Measurements from ENCODE around the gene FAM120C.

Gene FAM120C, protein sequence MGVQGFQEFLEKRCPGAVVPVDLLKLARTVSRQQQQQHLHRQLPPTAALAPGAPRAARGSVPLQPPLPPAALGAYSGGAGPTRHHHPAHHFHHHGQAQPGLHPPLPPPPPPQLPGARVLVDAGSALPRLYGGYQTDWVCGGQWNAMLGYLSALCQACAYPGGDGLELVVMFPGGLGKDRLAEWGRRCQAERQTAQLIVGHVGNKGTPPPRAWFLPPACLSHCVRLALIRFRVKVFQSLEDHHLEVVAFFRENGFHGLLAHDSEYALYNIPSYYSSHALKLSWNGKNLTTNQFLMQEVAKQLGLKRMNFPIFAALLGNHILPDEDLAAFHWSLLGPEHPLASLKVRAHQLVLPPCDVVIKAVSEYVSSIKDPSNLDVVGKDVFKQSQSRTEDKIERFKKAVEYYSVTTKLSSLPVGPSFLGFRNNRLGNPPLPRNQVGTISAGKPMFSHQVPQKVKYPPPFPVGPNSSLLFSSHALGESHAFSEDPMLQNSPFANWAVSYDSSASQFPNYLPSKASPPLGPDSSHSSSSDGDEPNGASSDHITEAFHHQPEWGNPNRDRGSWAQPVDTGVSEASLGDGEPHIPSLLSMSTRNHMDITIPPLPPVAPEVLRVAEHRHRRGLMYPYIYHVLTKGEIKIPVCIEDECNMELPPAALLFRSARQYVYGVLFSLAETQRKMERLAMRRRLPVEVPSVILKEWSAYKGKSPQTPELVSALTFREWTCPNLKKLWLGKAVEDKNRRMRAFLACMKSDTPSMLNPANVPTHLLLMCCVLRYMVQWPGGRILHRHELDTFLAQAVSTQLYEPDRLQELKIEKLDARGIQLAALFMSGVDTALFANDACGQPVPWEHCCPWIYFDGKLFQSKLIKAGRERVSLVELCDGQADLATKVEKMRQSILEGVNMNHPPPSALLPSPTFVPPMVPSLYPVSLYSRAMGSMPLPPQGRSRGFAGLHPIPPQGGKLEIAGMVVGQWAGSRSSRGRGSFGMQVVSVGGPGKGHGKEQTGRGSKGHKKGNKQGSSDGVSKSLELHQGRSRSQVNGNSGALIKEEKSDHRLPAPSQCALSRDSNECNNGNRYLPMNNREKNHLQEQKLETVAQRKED

DNA sequence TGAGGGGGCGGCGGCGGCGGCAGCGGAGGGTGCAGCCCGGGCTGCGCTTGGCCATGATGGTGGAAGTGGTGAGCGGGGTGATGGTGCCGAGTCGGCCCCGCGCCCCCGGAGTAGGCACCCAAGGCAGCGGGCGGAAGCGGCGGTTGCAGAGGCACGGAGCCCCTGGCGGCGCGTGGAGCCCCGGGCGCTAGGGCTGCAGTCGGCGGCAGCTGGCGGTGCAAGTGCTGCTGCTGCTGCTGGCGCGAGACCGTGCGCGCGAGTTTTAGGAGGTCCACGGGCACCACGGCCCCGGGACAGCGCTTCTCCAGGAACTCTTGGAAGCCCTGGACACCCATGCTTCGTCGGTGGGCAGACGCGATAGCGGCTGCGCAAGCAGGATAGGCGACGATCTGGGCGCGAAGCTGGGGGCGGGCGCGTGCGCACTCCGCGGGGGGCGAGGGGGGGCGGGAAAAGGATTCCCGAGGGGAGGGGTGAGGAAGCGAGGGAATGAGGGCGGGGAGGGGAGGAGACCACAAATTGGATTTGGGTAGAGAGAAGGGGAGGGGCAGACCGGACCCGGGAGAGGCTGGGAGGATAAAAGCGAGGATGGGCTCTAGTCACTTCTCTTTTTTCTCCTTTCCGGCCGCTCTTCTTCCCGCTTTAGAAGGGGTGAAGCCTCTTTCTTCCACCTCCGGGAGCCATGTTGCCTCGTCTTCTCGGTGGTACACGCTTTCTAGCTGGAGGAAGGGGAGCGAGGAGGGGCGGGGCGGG is at the start of gene FAM120C:
FAM120C (minus strand) TSS at position 391 of the 750 bp plus-strand sequence; CDS start at position 335, 56 bp downstream.
- DNase-seq (ENCODE audit: low spot score), result peak; percentile 69

DNA sequence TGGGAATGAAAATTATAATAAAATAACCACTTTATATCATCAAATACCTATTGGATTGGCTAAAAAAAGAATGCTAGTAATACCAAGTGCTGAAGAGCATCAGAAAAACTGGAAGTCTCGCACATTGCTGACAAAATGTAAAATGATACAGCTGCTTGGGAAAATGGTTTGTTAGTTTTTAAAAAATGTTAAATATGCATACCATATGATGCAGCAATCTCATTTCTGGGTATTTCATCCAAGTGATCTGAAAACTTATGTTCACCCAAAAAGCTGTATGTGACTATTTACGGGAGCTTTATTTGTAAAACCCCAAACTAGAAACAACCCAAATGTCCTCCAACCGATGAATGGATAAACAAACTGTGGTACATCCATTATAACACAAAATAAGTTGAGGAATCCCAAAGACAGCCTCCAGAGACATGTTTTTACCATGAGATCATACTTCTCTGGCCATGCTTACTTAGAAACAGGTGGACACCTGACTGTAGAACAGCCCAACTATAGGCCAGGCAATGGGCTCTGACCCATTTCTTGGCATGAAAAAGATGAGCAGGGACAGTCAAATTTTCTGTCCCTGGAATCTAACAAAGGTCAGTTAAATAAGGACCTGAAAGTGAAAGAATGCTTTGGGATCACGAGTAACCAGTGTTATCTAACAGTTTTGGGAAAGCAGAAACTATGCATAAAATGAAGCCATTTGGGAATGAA is 47.5 kb upstream of the FAM120C start:
- DNase-seq (ENCODE audit: low spot score), result no peak

DNA sequence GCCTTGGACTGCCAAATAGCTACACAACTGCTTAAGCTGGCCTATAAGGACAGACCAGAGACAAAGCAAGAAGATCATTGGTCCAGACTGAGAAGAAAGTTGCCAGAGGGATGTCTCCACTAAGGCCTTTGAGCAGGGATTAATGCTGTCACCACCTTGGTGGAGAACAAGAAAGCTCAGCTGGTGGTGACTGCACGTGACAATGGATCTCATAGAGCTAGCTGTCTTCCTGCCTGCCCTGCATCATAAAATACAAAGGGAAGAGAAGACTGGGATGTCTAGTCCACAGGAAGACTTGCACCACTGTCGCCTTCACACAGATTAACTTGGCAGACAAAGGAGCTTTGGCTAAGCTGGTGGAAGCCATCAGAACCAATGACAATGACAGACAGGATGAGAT is 40.5 kb upstream of the FAM120C start:
- no peak for DNase-seq (ENCODE audit: low spot score)

DNA sequence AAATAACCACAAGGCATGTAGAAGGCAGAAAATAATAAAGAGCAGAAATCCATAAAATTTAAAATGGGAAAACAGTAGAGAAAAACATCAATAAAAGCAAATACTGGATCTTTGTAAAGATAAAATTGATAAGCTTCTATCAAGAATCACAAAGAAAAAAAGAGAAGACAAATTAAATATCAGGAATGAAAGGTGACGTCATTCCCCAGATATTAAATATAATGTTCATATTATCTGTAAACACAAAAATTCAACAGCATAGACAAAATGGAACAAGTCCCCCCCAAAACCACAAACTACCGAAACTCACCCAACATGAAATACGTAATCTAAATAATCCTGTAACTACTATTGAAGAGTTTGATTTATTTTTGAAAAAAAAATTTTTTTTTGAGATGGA is 30.5 kb upstream of the FAM120C start:
- DNase-seq (ENCODE audit: low spot score), result no peak

DNA sequence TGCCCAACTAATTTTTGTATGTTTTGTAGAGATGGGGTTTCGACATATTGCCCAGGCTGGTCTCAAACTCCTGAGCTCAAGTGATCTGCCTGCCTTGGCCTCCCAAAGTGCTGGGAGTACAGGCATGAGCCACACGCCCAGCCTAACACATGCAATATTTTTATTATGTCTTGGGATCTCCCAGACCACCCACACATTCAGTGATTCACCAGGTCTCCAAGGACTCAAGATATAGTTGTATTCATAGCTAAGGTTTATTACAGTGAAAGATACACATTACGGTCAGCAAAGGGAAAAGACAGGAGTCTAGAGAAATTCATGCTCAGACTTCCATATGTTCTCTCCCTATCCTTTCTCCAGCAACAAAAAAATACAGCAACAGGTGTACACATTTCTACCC is 25.5 kb upstream of the FAM120C start:
- DNase-seq (ENCODE audit: low spot score), result no peak

DNA sequence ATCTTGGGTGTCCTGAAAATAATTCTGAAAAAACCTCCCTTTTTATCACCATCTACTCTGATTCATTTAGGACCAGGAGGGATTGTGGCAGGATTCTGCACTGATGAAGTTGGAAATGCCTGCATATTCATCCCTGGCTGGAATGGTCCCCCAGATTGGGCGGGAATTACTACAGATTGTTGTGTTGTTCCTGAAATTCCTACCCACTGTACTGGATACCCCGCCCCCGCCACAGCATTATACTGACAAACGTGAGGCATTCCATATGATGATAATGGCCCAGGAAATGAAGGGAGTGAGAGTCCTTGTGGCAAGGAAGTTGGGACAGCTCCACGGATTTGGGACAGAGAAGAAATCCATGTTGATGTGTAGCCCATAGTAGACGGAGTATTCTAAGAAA is 15.2 kb upstream of the FAM120C start:
- no peak for DNase-seq (ENCODE audit: low spot score)

DNA sequence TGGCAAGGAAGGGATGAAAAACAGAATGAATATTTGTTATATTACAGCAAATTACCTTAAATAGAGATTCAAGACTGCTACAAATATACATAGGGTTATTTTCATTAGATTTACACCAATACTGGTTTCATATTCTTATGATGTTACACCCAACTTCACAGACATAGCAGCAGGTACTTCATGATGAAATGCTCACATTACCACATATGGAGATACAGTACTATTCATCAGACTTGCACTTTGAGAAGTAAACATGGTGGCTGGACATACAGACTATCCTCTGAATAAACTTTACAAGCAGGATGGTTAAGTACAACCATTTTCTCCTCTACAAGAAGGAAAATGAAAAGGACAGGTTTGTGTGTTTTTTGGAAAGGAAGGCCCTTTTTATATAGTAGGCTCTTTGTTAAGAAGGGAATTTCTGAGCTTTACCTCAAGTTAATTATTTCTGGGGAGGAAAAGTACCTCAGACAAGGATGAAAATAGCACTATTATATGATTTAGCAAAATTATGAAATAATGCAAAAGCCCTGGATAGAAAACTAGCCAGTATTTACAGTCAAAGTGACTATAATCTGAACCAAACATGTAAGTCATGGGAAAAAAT is 12.0 kb upstream of the FAM120C start:
- no peak for DNase-seq (ENCODE audit: low spot score)

DNA sequence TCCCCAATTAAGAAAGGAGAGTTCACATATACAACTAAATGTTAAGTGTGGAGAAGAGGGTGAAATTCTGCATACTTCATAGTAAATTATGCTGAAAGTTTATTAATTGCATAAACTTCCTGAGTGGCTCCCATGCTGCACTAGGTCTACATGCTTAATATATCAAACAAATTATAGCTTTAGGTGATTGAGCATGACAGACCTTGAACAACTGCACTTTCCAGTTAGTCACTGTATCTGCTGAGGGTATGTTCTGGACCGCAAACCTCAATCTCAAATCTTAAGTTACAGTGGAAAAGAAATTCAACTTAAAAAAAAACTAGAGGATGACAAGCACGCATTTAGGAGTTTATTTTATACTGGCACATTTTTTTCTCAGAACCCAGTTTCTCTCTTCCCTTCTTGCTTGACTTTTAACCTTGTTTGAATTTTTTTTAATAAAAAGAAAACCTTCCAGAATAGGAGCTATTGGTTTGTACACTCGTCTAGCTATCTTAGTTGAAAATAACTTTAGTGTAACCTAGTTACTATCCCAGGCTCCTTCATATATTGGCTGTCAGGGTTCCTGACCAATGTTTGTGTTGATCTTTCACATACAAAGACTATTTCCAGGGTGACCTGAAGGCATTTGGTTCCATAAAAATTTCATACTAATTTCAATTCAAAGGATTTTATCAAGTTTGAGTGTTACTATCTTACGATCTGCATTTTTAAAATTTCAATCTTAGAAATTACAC is 10.2 kb upstream of the FAM120C start:
- DNase-seq (ENCODE audit: low spot score), result no peak

DNA sequence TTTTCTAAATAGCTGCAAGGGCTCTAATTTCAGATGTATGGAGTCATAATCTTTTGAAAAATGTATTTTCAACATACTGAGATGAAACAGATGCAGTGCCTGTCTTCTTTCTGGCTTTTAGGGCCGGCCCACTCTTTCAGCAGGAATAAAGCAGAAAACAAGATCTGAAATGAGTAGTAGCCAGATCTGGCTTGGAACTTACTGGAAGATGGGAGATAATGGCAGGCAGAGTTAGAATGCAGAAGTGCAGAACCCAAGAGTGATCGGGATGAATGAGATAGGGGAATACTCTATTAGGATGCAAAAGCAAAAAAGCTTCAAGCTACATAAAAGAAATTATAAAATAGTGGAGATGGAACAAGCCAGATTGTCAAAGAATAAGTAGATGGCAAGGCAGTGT is 1.4 kb upstream of the FAM120C start:
- no peak for DNase-seq (ENCODE audit: low spot score)

DNA sequence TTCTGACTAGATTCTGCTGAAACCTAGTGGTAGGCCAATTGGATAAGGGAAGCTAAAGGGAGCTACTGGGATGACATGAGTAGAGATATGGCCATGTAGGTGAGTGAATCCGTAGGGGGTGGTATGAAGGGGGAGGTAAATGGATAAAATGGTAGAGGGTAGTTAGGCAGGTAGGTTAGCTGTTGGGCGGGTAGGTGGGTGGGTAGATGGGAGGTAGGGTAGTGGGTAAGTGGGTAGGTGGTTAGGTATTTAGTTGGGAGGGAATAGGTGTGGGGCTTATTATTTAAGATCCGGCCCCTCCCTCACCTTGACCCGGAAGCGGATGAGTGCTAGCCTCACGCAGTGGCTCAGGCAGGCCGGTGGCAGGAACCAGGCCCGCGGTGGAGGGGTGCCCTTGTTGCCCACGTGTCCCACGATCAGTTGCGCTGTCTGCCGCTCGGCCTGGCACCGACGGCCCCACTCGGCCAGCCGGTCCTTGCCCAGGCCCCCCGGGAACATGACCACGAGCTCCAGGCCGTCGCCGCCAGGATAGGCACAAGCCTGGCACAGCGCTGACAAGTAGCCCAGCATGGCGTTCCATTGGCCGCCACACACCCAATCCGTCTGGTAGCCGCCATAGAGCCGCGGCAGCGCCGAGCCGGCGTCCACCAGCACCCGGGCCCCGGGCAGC is 725 bp downstream of the FAM120C start:
- peak; percentile 67 for DNase-seq (ENCODE audit: low spot score)

DNA sequence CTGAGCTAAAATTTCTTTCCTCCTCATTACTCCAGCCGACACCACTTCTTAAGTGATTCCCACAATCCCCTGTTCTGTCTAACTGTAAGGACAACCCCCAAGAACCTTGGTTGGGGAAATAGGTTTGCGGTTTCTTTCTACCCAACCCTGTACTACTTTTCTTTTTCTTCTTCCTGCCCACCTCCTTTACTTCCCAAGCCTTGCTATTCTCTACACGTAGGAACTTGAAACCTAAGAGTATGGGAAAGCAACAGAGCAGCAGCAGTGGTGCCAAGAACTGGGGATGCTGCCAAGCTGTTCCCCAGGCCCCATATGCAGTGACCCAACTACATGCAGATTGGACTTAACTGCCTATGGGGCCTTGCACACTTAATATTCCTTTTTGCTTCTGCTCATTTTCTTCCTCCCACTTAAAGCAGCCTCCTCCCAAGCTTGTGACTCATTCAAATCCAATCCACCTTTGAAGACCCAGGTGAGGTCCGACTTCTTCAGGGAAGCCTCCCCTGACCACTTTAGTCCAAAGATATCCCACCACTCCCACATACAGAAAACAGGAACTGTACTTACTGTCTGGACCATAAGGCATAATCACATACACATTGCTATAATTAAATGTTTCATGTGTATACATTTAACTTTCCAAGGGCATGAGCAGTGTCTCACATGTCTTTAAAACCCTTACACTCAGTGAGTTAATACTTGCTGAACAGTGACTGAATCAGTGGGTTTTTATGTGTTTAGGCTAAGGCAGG is 1.7 kb downstream of the FAM120C start:
- no peak for DNase-seq (ENCODE audit: low spot score)

DNA sequence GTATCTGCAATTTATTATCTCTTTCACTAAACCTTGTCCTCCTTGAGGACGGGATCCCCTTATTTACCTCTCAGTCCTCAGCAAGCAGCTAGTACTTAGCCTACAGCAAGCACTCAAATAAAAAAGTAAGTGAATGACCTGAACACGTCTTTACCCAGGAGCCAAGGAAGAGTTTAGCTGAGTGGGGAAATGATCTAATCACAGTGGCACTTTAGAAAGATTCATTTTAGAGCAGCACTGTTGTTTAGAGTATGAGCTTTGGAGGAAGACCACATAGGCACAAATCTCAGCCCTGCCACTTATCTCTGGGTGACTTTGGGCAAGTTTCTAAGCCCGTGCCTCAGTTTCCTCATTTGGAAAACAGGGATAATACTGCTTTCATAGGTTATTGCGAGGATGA is 2.7 kb downstream of the FAM120C start:
- DNase-seq (ENCODE audit: low spot score), result no peak

DNA sequence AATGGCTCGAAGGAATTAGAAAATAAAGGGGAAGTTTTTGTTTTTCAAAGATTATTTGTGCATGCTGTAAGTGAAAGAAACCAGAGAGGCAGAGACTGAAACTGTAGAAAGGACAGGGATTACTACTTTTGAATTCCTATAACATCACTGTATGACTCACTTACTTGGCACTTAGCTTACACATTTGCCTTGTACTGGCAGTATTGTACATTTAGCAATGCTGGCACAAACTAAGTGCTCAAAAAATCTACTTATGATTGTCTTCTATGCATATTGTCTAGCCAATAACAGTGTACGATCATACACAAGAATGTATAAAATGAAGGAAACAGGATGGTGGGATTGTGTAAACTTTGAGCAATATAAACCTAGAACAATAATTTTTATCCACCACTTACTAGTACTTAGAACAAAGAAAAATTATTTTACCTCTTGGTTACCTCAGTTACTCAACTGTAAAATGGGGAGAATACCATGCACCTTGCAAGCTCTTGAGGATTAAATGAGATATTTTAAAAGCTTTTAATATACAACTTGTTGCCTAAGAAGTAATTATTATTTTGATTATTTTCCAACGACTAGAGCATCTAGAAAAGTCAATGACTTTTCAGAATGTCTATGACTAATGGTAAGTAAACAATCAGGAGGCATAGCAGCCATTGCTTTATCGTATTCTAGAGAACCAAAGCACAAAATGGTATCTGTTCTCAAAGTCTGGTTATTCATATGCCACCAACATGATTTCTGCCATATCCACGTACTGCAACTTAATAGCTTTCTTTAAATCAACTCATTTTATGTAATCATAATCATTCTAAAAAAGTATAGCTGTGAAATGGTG is 4.7 kb downstream of the FAM120C start:
- no peak for DNase-seq (ENCODE audit: low spot score)

DNA sequence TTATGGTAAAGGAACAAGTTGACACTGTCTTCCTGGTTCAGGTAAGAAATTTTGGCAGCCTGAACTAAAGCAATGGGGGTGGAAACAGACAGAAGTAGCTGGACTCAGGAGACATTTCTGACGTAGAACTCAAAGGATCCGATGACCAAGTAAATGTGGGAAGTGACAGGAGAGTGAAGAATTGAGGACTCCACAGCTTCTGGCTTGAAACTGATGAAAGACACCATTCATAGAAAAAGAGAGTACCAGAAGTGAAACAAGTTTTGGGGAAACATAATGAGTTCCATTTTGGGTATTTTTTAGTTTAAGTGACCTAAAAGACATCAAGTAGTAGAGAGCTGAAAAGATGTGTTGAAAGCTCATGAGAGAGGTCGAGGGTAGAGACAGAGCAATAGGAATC is 5.7 kb downstream of the FAM120C start:
- DNase-seq (ENCODE audit: low spot score), result no peak

DNA sequence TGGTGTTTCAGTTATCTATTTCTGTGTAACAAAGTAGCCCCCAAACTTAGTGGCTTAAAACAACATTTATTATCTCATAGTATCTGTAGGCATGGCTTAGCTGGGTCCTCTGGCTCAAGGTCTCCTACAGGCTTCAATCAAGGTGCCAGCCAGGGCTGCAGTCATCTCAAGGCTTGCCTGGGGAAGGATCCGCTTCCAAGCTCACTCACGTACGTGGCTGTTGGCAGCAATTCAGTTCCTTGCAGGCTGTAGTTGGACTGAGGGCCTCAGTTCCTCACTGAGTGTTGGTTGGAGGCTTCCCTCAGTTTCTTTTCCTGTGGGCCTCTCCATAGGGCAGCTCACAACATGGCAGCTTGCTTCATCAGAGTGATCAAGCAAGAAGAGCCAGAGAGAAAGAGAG is 9.3 kb downstream of the FAM120C start:
- no peak for DNase-seq (ENCODE audit: low spot score)

DNA sequence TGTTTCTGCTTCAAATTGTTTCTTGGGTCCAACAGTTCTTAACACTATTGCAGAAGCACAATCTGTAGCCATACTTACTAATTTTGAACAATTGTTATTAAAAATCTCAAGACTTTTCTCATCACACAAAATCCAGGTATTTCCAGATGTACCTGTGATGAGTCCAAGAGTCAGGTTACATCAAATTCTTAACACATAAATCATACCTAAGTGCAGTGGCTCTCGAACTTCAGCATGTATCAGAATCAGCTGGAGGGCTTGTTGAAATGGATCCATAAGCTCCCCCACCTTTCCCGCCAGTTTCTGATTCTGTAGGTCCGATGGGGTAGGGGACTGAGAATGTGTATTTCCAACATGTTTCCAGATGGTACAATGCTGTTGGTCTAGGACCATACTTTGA is 10.6 kb downstream of the FAM120C start:
- DNase-seq (ENCODE audit: low spot score), result no peak

DNA sequence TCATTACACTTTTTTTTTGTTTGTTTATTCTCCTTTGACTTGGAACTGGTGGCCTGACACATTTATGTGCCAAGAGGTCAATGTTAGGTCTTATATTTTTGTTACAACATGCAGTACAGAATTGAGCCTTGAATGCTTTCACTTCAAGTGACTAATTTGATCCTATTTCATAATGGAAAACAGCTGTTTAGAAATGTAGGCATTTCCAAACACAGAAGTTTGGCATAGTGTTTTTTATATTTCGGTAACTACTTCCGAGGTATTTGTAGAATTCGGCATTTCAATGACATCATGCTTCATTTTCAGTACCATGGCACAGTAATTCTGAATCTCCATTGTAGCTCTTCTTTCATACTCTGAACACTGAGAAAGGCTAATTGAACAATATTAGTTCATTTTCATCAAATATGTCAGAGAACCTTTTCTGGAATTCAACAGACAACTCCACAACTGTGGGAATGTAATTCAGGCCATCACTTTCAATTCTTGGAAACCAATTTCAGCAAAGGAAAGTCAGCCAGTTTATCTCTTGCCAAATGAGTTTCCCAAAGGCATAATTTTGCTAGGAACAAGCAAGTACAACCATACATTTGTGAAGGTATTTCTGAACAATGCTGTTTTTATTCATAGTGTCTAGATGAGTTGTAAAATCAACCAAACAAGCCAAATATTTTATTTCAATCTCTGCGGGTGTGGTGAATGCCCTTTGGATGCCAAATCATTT is 11.4 kb downstream of the FAM120C start:
- DNase-seq (ENCODE audit: low spot score), result no peak

All from pons (tissue), 1 donor.